ENCODE results near the gene SLIT3.
"Not testable (repeated sequence)": the region's sequence is repeated elsewhere in the genome, so short reads cannot be mapped to it uniquely, and the experiment has no call there.

DNA sequence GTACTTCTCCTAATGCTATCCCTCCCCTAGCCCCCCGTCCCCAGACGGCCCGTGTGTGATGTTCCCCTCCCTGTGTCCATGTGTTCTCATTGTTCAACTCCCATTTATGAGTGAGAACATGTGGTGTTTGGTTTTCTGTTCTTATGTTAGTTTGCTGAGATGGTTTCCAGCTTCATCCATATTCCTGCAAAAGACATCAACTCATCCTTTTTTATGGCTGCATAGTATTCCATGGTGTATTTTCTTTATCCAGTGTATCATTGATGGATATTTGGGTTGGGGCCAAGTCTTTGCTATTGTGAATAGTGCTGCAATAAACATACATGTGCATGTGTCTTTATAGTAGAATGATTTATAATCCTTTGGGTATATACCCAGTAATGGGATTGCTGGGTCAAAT, 89.2 kb downstream of the SLIT3 start:
- TF ChIP-seq, protein P1, sequence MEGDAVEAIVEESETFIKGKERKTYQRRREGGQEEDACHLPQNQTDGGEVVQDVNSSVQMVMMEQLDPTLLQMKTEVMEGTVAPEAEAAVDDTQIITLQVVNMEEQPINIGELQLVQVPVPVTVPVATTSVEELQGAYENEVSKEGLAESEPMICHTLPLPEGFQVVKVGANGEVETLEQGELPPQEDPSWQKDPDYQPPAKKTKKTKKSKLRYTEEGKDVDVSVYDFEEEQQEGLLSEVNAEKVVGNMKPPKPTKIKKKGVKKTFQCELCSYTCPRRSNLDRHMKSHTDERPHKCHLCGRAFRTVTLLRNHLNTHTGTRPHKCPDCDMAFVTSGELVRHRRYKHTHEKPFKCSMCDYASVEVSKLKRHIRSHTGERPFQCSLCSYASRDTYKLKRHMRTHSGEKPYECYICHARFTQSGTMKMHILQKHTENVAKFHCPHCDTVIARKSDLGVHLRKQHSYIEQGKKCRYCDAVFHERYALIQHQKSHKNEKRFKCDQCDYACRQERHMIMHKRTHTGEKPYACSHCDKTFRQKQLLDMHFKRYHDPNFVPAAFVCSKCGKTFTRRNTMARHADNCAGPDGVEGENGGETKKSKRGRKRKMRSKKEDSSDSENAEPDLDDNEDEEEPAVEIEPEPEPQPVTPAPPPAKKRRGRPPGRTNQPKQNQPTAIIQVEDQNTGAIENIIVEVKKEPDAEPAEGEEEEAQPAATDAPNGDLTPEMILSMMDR (tag by site-specific recombination; IDR thresholded peaks at IDR 0.05): not testable (repeated sequence)
- TF ChIP-seq SALL2 (tag by site-specific recombination; IDR thresholded peaks at IDR 0.05; ENCODE audit: borderline replicate concordance); ZNF843 (tag by site-specific recombination; IDR thresholded peaks at IDR 0.05); HOXA7 (CRISPR knock-in tag; IDR thresholded peaks at IDR 0.05; ENCODE audit: borderline replicate concordance); ZNF561 (tag by site-specific recombination; IDR thresholded peaks at IDR 0.05; ENCODE audit: borderline replicate concordance); SETDB1 (IDR thresholded peaks at IDR 0.05; ENCODE audit: insufficient read length, low read length); ZBTB1 (tag by site-specific recombination; IDR thresholded peaks at IDR 0.05); SP2 (tag by site-specific recombination; IDR thresholded peaks at IDR 0.05): not testable (repeated sequence)
- TF ChIP-seq, protein P2, sequence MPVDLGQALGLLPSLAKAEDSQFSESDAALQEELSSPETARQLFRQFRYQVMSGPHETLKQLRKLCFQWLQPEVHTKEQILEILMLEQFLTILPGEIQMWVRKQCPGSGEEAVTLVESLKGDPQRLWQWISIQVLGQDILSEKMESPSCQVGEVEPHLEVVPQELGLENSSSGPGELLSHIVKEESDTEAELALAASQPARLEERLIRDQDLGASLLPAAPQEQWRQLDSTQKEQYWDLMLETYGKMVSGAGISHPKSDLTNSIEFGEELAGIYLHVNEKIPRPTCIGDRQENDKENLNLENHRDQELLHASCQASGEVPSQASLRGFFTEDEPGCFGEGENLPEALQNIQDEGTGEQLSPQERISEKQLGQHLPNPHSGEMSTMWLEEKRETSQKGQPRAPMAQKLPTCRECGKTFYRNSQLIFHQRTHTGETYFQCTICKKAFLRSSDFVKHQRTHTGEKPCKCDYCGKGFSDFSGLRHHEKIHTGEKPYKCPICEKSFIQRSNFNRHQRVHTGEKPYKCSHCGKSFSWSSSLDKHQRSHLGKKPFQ (tag by site-specific recombination; IDR thresholded peaks at IDR 0.05): not testable (repeated sequence)
